ENCODE data around the gene RAD23A.
A peak's percentile ranks its signal among the peaks of the same experiment; 100 is the strongest.
"Not testable (repeated sequence)": the region's sequence is repeated elsewhere in the genome, so short reads cannot be mapped to it uniquely, and the experiment has no call there.

The RAD23A gene

GRCh38 chr19:12956446-12957388 lies 11.1 kb downstream of the RAD23A start, which contains the start of gene GADD45GIP1:
Gene GADD45GIP1 (minus strand): TSS chr19:12957223. CDS start chr19:12957212, 11 bp downstream.
- DNase-seq: peak; percentile 42

DNA sequence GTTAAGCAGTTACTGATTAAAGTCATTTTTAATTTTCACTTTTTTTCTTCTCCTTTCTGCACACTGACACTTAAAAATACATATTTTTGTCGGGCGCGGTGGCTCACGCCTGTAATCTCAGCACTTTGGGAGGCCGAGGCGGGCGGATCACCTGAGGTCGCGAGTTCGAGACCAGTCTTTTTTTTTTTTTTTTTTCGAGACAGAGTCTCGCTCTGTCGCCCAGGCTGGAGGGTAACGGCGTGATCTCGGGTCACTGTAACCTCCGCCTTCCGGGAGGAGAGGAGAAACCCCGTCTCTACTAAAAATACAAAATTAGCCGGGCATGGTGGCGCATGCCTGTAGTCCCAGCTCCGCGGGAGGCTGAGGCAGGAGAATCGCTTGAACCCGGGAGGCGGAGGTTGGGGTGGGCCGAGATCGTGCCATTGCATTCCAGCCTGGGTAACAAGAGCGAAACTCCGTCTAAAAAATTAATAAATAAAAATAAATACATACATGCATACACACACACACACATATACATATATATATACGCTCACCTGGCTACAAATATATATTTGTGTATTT lies 11.8 kb downstream of the RAD23A start:
- not testable (repeated sequence) for DNase-seq

DNA sequence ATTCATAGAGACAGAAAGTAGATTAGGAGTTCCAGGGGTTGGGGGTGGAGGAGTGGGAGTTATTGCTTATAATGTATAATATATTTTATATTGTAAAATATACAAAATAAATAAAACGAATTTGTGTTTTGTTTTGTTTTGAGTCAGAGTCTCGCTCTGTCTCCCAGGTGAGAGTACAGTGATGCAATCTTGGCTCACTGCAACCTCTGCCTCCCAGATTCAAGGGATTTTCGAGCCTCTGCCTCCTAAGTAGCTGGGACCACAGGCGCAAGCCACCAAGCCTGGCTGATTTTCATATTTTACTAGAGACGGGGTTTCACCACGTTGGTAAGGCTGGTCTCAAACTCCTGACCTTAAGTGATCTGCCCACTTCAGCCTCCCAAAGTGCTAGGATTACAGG lies 13.8 kb downstream of the RAD23A start:
- DNase-seq: no peak

DNA sequence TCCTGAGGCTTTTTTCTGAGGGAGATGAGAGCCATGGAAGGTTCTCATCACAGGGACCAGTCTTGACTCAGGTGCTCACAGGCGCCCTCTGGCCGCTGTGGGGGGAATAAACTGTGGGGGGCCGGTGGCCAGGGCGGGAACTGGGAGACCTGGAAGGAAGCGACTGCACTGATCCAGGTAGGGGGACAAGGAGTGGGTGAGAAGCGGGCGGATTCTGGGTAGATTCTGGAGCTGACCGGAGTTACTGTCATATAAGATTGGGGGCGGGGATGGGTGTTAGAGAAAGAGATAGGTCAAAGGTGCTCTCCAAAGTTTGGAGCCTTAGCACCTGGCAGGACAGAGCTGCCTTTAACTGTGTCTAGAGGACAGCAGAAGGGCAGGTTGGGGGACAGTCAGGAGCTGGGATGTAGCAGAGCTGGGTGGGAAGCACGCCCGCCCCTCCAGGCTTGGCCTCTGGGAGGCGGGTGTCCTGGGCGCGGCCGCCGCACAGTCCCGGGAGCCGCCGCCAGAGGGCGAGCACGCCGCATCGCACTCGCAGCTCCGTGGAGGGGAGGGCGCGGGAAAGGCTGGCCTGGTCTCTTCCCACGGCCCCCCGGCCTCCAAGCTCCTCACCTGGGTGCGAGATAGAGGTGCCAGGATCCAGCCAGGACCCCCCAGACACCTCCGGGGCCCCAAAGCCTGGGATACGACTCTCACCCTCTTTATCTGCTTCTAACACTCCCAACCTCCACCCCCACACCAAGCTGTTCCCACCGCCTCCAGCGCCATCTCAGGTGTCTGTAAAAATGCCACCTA lies 19.6 kb downstream of the RAD23A start:
- DNase-seq: peak; percentile 72

- no peak for DNase-seq
These were observed 20.1 kb downstream of the RAD23A start for GRCh38 chr19:12965812-12966135.

DNA sequence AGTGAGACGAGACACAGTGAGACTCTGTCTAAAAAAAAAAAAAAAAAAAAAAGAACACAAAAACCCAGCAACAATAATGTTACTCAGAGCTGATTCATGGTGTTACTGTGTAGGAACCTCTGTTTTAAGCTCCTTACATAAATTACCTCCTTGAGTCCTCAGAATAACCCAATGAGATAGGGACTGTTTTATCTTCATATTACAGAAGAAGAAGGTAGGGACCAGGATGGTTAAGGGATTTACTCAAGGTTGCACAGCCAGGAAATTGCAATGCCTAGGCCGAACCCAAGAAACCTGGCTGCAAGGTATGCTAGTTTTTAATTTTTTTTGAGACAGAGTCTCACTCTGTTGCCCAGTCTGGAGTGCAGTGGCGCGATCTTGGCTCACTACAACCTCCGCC lies 22.2 kb downstream of the RAD23A start:
- no peak for DNase-seq

GRCh38 chr19:12969292-12969988 lies 23.8 kb downstream of the RAD23A start, which contains the start of gene DAND5:
Gene DAND5 (plus strand): TSS chr19:12969576. CDS start chr19:12969661, 85 bp downstream.
- DNase-seq: peak; percentile 31

GRCh38 chr19:12970070-12970820 lies 24.6 kb downstream of the RAD23A start:
- no peak for DNase-seq

DNA sequence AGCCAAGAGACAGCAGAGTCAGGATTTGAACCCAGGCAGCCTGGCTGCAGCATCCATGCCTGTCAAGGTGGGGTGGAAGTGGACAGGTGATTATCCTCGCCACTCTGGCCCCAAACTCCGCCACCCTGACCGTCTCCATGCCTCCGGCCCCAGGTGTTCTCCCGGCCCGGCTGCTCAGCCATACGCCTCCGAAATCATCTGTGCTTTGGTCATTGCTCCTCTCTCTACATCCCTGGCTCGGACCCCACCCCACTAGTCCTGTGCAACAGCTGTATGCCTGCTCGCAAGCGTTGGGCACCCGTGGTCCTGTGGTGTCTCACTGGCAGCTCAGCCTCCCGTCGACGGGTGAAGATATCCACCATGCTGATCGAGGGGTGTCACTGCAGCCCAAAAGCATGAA lies 27.6 kb downstream of the RAD23A start:
- no peak for DNase-seq

DNA sequence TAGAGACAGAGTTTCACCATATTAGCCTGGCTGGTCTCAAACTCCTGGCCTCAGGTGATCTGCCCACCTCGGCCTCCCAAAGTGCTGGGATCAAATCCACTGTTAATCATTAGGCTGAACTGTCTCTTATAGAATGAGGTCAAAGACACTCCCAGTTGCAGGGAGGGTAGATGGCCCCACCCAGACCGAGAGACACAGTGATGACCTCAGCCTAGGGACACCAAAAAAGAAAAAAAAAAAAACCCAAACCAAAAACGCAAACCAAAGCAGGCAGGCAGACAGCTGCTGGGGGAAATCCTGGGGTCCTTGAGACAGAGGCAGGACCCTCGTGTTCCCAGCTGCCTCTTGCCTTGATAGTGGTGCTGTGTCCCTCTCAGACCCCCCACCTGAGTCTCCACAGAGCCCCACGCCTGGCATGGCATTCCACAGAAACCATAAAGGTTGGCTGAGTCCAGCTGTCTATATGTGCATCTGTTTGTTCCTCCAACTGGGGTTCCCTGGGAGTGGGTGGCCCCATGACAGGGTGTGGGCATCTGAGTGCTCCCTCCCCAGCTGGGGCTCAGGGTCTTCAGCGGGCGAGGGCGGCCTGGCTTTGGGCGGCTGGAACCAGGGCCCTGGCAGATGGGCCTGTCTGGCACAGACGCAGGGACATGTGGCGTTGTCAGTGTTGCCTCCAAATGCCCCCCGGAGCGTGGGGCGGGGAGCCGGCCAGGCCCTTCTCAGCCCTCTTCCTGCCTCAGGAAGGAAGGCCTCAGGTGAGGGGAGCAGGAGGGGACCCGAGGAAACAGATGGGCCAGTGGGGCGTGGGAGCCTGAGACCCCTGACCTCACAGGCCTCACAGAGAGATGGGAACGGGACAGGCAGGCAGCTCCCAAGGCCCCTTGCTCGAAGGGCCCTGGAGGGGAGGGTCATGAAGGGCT lies 28.9 kb downstream of the RAD23A start:
- peak; percentile 14 for DNase-seq

DNA sequence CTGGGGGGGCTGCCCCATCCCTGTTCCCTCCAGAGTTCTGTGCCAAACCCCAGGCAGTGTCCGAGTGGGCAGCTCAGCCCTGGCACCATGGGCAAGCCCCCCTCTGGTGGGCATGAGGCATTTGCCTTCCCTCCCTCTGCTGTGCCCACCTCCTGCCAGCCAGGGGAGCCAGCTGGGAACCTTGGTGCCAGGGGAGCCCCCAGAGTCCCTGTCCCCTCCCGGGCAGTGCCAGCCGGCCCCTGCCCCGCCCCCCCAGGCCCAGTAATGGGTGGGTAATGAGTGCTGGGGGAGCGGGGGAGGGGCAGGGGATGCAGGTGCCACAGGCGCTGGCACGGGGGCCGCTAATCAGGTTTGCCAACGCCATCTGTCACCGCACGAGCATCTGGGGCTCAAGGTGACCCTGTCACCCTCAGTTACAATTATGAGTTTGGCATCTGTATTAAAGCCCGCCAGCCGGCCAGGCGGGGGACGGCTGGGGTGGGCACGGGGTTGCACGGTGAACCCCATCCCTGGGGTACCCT lies 29.6 kb downstream of the RAD23A start:
- DNase-seq: peak; percentile 18

DNA sequence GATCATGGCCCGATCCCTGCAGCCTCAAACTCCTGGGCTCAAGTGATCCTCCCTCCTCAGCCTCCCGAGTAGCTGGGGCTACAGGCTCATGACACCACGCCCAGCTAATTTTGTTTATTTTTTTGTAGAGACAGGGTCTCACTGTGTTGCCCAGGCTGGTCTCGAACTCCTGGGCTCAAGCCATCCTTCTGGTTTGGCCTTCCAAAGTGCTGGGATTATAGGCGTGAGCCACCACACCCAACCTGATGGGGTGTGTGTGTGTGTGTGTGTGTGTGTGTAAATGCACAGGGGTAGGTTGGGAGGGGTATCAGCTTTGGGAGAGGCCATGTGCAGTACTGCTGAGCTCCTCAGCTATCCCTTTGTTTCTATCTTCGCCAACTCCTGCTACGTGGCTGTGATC lies 30.4 kb downstream of the RAD23A start:
- not testable (repeated sequence) for DNase-seq

DNA sequence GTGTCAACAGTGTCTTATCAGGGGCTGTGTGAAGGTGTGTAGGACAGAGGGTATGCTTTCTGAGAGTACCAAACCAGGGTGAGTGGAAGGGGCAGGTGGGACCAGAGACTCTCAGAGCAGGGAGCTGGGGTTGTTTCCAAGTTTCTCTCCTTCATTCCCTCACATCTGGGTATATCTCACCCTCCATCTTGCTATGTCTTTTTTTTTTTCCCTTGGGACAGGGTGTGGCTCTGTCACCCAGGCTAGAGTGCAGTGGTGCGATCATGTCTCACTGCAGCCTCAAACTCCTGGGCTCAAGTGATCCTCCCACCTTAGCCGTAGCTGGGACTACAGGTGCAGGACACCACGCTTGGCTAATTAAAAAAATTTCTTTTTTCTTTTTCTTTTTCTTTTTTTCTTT lies 34.3 kb downstream of the RAD23A start:
- DNase-seq: no peak

DNA sequence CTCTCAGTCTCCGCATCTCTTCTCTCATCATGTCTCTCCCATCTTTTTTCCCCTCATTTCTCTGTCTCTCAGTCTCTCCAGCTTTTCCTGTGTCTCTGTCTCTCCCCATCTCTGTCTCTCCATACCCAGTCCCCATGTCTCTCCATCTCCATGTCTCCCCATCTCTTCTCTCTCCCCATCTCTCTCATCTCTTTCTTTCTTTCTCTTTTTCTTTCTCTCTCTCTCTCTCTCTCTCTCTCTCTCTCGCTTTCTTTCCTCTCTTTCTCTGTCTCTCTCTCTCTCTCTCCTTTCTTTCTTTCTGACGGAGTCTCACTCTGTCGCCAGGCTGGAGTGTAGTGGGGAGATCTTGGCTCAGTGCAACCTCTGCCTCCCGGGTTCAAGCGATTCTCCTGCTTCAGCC lies 37.0 kb downstream of the RAD23A start:
- DNase-seq: no peak

DNA sequence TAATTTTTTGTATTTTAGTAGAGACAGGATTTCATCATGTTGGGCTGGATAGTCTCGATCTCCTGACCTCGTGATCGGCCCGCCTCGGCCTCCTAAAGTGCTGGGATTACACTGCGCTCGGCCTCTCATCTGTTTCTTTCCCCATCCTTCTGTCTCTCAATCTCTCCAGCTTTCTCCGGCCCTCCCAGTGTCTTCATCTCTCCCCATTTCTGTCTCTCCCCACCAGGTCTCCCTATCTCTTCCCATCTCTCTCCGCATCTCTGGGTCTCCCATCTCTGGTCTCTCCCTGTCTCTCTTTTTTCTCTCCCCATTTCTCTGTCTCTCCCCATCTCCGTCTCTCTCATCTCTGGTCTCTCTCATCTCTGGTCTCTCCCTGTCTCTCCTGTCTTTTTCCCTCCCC lies 37.4 kb downstream of the RAD23A start:
- DNase-seq: no peak

DNA sequence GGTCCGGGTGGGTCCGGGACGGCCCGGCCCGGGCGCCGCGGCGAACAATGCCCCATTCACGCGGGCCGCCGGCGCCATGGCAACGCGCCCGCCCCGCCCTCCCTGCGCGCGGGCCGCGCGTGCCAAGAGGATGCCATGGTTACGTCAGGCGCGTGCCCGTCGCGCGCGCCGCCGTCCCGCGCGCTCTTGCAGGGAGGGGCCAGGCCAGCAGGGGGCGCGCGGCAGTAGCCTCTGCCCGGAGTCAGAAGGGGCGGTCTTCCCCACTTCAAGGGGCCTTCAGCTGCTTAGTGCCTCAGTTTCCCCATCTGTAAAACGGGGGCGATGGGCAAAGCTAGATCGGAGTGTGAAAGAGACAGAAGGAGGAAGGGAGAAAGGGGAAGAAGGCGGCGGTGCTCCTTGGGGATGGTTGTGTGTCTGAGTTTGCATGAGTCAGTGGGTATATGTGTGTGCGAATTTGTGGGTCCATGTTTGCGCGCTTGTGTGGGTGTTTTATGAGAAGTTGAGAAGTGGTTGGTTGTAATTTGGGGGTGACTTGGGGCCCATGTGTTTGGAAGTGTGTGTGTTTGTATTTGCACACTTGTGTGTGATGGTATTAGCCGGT lies 38.0 kb downstream of the RAD23A start:
- DNase-seq: peak; percentile 62

DNA sequence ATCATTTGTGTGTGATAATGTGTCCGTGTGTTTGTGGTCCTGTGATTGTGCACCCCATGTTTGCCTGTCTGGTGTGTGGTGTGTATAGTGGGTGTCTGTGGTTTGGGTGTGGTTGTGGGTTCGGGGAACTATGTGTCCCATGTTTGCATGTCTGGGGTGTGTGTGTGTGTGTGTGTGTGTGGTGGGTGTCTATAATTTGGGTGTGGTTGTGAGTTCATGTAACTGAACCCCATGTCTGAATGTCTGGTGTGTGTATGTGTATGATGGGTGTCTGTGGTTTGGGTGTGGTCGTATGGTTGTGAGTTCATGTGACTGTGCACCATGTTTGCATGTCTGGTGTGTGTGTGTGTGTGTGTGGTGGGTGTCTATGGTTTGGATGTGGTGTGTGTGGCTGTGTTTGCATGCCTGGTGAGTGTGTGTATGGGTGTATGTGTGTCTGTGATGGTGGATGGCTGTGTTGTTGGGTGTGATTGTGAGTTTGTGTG lies 38.5 kb downstream of the RAD23A start:
- no peak for DNase-seq

DNA sequence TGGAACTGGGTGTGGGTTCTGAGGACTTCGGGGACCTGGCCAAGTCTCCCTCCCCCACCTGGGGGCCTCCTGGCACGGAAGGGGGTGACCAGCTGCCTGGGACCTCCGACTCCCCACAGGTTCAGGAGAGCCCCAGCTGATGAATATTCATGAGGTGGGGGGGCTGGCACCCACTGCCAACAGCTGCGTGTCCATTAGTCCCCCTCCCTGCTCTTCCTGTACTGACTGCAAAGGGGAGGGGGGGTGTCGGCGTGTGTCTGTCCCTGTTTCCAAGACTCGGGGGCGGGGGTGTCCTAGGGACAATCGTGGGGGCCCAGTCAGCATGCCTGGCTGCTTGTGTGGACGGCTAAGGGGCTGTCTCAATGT lies 39.0 kb downstream of the RAD23A start:
- DNase-seq: peak; percentile 25

DNA sequence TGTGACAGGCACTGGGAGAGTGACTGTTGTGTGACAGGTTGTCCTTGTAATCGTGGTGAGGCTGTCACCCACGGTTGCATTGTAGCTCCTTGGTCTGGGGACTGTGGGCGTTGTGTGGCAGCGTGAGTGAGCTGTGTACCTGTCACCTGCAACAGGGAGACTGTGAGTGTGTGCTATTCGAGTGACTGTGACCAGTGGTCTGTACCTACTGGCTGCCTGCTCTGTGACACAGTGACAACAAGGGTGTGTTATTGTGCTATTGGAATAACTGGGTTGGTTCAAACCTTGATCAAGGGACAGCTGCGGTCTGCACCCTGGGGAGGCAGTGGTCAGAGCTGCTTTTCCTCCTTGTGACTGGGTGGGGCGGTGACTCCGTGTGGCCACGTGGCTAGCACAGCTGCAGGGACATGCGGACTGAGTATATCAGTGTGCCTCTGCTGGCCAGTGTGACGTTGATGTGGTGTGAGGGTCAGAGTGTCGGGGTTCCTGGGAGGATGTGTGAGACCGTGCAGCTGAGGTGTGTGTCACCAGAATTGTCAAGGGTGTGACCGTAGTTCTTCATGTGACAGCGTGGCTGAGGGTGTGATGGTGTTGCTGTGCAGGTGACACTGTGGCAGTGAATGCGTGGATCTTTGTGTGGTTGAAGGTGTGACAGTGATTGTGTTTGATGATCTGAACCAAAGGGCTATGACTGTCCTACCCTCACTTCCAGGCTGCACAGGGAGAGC lies 39.6 kb downstream of the RAD23A start:
- no peak for DNase-seq

Data from NCI-H1092 (cell line).